Measurements from ENCODE around the gene NSMF.

Gene NSMF

DNA sequence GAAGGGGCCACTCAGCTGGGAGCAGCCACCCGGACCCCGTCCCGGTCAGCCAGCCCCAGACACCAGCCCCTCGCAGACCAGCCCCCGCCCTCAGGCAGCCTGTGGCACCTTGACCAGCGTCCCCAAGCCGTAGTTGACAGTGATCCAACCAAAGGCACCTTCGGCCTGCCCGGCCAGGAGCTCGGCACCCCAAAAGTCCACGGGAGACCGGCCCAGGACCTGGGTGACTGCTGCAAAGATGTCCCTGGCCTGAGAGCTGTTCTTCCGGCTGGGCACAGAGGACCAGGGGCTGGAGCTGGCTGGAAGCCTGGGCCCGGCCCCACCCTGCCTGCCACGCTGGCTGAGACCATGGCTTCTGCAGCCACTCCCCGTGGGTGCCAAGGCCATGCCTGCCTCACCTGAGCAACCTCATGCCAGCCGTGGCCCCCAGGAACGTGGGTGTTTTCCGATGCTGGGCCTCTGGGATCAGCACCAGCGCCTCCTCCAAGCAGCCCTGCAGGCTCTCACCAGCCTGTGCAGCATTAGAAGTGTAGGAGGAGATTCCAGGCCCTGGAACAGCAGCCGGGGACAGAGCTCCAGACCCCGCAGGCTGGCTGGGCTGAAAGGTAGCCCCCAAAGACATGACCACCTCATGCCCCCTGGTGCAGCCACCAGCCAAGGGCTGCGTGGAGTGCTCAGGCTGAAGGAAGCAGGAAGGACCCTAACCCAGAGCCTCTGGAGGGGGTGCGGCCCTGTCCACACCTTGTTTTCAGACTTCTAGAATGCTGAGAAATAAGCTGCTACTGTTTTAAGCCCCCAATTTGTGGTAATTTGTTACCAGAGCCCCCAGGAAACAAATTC is 22.2 kb downstream of the NSMF start:
- Histone ChIP-seq H3K27me3 (ENCODE audit: control insufficient read depth in 2 of 2, insufficient read depth in 2 of 2, low read length in 2 of 2) (no peaks in the 10 kb centered on the region), H3K4me1 (ENCODE audit: control insufficient read depth in 2 of 2, insufficient read depth in 2 of 2, low read length in 2 of 2) (peaks cover 24 to 36% of the 10 kb centered on the region in 2 donors), H3K36me3 (ENCODE audit: control insufficient read depth in 2 of 2, insufficient read depth in 2 of 2, low read length in 2 of 2) (no peaks in the 10 kb centered on the region), H3K9me3 (ENCODE audit: control insufficient read depth in 2 of 2, low read length in 2 of 2) (no peaks in the 10 kb centered on the region), H3K4me3 (ENCODE audit: low read length in 2 of 2) (peak overlapping the region in 1 of 2 donors; percentile 53), H3K9ac (ENCODE audit: low read depth in 1 of 2, low read length in 2 of 2) (peak overlapping the region in 1 of 2 donors; percentile 77), H3K27ac (ENCODE audit: low read depth in 2 of 2, low read length in 2 of 2) (peak overlapping the region; percentile 56 to 74)

DNA sequence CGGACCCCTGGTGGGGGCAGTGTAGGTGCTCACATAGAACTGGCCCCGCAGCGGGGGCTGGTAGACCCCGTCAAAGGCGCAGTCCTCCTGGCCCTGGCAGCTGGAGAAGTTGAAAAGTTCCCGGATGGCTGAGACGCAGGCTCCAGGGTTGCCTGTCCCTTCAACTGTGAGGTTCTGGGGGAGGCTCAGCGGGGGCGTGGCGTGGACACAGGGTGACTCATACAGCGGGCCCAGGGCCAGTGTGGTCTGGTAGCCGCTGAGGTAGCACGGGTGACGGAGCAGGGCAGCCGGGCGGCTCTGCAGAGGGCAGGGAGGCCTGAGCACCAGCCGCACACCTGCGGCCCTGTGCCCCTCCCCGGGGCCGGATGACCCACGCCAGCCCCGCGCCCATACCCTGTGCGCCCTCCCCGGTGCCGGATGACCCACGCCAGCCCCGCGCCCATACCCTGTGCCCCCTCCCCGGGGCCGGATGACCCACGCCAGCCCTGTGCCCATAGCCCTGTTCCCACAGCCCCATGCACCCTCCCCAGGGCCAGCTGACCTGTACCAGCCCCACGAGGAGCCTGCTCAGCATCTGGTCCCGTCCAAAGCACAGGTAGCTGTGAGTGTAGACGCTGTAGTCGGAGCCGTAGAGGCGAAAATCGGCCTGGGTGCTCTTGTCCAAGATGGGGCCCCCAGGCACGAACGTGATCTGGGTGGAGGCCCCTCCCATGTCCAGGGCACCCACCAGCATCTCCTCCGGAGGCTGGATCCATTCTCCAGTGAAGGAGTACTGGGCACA is 23.0 kb downstream of the NSMF start:
- Histone ChIP-seq H3K27me3 (ENCODE audit: control insufficient read depth in 2 of 2, insufficient read depth in 2 of 2, low read length in 2 of 2) (no peaks in the 10 kb centered on the region), H3K27ac (ENCODE audit: low read depth in 2 of 2, low read length in 2 of 2) (peak overlapping the region; percentile 56 to 74), H3K4me1 (ENCODE audit: control insufficient read depth in 2 of 2, insufficient read depth in 2 of 2, low read length in 2 of 2) (peaks cover 24 to 36% of the 10 kb centered on the region in 2 donors), H3K36me3 (ENCODE audit: control insufficient read depth in 2 of 2, insufficient read depth in 2 of 2, low read length in 2 of 2) (no peaks in the 10 kb centered on the region), H3K4me3 (ENCODE audit: low read length in 2 of 2) (peak overlapping the region; percentile 37 to 53), H3K9me3 (ENCODE audit: control insufficient read depth in 2 of 2, low read length in 2 of 2) (no peaks in the 10 kb centered on the region), H3K9ac (ENCODE audit: low read depth in 1 of 2, low read length in 2 of 2) (peak overlapping the region in 1 of 2 donors; percentile 77)

DNA sequence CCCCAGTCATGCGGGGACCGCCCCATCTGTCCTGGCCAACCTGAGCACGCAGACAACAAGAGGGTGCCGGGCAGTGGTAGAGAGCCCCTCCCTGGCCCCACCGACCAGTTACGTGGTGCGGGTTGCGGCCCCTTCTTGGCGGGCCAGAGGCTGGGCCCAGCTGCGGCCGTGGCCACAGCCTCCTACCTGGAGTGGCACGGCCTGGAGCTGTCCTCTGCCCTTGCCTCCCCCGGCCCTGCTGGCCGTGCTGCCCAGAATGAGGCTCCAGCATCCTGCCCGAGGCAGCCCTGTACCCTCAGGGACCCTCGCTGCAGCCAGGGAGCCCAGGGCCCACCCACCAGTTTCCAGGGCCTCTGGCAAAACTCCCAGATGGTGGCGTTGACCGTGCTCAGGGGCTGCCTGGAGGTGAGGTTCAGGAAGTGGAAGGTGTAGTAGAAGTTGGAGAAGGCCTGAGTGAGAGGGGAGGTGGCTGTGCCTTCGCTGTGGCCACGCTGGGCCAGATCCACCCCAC is 23.7 kb downstream of the NSMF start:
- Histone ChIP-seq H3K9ac (ENCODE audit: low read depth in 1 of 2, low read length in 2 of 2) (peak overlapping the region in 1 of 2 donors; percentile 77), H3K4me1 (ENCODE audit: control insufficient read depth in 2 of 2, insufficient read depth in 2 of 2, low read length in 2 of 2) (peaks cover 24 to 36% of the 10 kb centered on the region in 2 donors), H3K36me3 (ENCODE audit: control insufficient read depth in 2 of 2, insufficient read depth in 2 of 2, low read length in 2 of 2) (no peaks in the 10 kb centered on the region), H3K4me3 (ENCODE audit: low read length in 2 of 2) (no peak overlapping the region), H3K27ac (ENCODE audit: low read depth in 2 of 2, low read length in 2 of 2) (peak overlapping the region; percentile 56 to 74), H3K27me3 (ENCODE audit: control insufficient read depth in 2 of 2, insufficient read depth in 2 of 2, low read length in 2 of 2) (no peaks in the 10 kb centered on the region), H3K9me3 (ENCODE audit: control insufficient read depth in 2 of 2, low read length in 2 of 2) (no peaks in the 10 kb centered on the region)

DNA sequence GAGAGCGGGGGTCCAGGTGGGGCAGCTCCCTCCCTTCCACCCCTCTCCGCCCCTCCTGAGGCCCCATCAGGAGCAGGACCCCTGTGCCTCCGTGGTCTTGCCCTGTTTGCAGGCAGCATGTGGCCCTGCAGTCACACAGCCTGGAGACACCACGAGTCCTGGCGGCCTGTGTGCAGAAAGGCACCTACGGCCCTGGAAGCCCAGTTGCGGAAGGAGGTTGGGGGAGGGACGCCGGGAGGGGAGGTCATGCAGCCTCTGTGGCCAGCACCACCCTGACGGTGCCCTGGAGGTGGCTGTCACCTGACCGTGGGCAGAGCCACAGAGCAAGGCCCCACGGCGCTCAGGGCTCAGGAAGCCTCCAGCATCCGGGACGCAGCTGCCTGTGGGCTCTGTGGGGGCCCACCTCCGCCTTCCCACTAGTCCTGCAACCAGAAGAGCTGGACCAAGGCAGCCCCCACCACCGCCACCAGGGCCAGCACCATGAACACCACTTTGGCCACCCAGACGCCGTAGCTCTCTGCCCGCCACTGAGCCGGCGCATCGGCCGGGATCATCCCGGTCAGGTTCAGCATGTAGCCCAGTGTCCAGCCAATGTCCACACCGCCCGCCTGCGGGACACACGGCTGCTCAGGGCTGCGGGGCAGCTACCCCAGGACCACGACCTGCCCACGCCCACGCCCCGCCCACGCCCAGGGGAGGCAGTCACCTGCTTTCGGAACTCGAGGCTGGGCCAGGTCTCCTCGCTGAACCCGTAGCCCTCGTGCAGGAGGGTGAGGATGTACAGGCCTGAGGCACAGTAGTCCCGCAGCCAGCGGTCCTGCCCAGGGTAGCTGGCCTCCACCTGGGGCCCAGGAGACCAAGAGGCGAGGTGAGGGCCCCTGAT is 24.4 kb downstream of the NSMF start:
- Histone ChIP-seq H3K27me3 (ENCODE audit: control insufficient read depth in 2 of 2, insufficient read depth in 2 of 2, low read length in 2 of 2) (no peaks in the 10 kb centered on the region), H3K9ac (ENCODE audit: low read depth in 1 of 2, low read length in 2 of 2) (no peak overlapping the region), H3K4me1 (ENCODE audit: control insufficient read depth in 2 of 2, insufficient read depth in 2 of 2, low read length in 2 of 2) (peaks cover 24 to 41% of the 10 kb centered on the region in 2 donors), H3K36me3 (ENCODE audit: control insufficient read depth in 2 of 2, insufficient read depth in 2 of 2, low read length in 2 of 2) (no peaks in the 10 kb centered on the region), H3K27ac (ENCODE audit: low read depth in 2 of 2, low read length in 2 of 2) (no peak overlapping the region), H3K4me3 (ENCODE audit: low read length in 2 of 2) (no peak overlapping the region), H3K9me3 (ENCODE audit: control insufficient read depth in 2 of 2, low read length in 2 of 2) (no peaks in the 10 kb centered on the region)

DNA sequence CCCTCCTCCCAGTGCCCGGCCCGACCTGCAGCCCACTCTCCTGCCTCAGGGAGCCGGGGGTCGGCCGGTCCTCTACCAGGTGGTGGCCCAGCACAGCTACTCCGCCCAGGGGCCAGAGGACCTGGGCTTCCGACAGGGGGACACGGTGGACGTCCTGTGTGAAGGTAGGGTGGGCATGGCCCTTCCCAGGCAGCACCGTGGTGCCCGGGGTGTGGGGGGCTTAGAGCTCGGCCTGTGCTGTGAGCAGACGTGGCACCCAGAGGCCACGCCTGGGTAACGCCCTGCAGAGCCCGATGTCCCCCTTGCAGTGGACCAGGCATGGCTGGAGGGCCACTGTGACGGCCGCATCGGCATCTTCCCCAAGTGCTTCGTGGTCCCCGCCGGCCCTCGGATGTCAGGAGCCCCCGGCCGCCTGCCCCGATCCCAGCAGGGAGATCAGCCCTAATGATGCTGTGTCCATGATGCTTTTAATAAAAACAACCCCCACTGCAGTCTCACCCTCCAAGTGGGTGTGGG is 25.2 kb downstream of the NSMF start:
- no peak overlapping the region for H3K9ac ChIP-seq (ENCODE audit: low read depth in 1 of 2, low read length in 2 of 2)
- H3K36me3 ChIP-seq (ENCODE audit: control insufficient read depth in 2 of 2, insufficient read depth in 2 of 2, low read length in 2 of 2): no peaks in the 10 kb centered on the region
- H3K4me1 ChIP-seq (ENCODE audit: control insufficient read depth in 2 of 2, insufficient read depth in 2 of 2, low read length in 2 of 2): peaks cover 24 to 36% of the 10 kb centered on the region in 2 donors
- H3K4me3 ChIP-seq (ENCODE audit: low read length in 2 of 2): no peak overlapping the region
- H3K27me3 ChIP-seq (ENCODE audit: control insufficient read depth in 2 of 2, insufficient read depth in 2 of 2, low read length in 2 of 2): no peaks in the 10 kb centered on the region
- no peaks in the 10 kb centered on the region for H3K9me3 ChIP-seq (ENCODE audit: control insufficient read depth in 2 of 2, low read length in 2 of 2)
- H3K27ac ChIP-seq (ENCODE audit: low read depth in 2 of 2, low read length in 2 of 2): no peak overlapping the region

DNA sequence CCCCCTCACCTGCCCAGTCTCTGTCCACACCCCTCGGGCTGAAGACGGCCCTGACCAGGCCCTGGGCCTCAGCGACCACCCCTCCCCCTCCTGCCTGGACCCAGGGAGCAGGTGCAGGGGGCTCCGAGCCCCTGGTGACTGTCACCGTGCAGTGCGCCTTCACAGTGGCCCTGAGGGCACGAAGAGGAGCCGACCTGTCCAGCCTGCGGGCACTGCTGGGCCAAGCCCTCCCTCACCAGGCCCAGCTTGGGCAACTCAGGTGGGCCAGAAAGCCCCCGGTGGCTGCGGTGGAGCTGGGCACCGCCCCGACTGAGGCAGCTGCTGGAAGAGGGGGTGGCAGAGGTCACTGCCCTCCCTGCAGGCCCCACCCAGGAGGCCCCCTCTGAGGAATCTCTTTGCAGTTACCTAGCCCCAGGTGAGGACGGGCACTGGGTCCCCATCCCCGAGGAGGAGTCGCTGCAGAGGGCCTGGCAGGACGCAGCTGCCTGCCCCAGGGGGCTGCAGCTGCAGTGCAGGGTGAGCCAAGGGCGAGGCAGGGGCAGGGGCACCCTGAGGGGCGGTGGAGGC is 25.7 kb downstream of the NSMF start:
- Histone ChIP-seq H3K9ac (ENCODE audit: low read depth in 1 of 2, low read length in 2 of 2) (no peak overlapping the region), H3K36me3 (ENCODE audit: control insufficient read depth in 2 of 2, insufficient read depth in 2 of 2, low read length in 2 of 2) (no peaks in the 10 kb centered on the region), H3K27ac (ENCODE audit: low read depth in 2 of 2, low read length in 2 of 2) (no peak overlapping the region), H3K4me1 (ENCODE audit: control insufficient read depth in 2 of 2, insufficient read depth in 2 of 2, low read length in 2 of 2) (peaks cover 24 to 36% of the 10 kb centered on the region in 2 donors), H3K4me3 (ENCODE audit: low read length in 2 of 2) (no peak overlapping the region), H3K27me3 (ENCODE audit: control insufficient read depth in 2 of 2, insufficient read depth in 2 of 2, low read length in 2 of 2) (no peaks in the 10 kb centered on the region), H3K9me3 (ENCODE audit: control insufficient read depth in 2 of 2, low read length in 2 of 2) (no peaks in the 10 kb centered on the region)

DNA sequence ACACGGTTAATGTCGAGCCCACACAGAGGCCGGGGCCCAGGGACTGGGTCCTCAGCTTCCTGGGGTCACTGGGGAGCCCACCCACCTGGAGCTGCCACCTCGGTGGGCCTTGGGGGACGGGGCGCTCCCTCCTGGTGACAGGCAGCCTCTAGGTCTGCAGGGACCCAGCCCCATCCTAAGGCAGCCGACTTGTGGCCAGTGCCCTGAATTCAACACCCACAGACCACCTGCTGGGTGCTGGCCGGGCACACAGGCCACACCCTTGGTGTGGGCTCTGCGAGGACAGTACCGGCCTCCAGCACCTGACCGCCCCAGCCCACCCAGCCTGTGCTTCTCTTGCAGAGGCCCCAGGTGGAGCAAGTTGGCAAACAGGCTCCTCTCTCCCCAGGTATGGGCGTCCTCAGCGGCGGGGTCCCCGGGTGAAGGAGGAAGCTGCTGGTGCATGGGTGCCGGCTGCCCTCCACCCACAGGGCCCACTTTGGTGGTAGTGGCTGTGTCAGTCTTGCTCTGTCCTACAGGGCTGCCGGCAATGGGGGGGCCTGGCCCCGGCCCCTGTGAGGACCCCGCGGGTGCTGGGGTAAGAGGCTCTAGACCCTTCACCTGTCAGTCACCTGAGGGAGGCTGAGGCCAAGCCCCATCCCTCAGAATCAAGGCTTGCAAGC is 26.3 kb downstream of the NSMF start:
- Histone ChIP-seq H3K4me3 (ENCODE audit: low read length in 2 of 2) (no peak overlapping the region), H3K27ac (ENCODE audit: low read depth in 2 of 2, low read length in 2 of 2) (no peak overlapping the region), H3K9ac (ENCODE audit: low read depth in 1 of 2, low read length in 2 of 2) (no peak overlapping the region), H3K27me3 (ENCODE audit: control insufficient read depth in 2 of 2, insufficient read depth in 2 of 2, low read length in 2 of 2) (no peaks in the 10 kb centered on the region), H3K36me3 (ENCODE audit: control insufficient read depth in 2 of 2, insufficient read depth in 2 of 2, low read length in 2 of 2) (no peaks in the 10 kb centered on the region), H3K4me1 (ENCODE audit: control insufficient read depth in 2 of 2, insufficient read depth in 2 of 2, low read length in 2 of 2) (peaks cover 21 to 30% of the 10 kb centered on the region in 2 donors), H3K9me3 (ENCODE audit: control insufficient read depth in 2 of 2, low read length in 2 of 2) (no peaks in the 10 kb centered on the region)

DNA sequence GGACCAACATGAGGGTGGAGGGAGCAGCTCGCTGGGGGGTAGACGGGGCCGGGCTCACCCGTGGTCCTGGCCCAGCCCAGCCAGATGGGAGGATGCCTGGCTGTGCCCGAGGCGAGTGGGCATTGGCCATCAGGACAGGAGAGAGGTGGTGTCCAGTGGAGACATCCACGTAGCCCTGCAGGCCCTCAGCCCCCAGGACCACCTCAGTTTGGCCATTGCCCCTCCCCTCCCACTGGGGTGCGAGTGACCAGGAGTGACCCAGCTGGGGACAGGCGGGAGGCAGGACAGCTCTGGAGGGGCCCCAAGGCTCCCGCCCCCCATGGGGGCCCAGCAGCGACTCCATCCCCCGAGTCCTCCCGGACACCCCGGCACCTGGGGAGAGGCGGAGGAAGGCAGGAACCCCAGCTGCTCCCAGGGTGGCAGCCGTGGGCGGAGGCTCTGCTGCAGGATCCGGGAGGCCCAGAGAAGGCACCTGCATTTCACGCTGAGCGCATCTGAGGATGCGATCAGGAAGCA is 27.7 kb downstream of the NSMF start:
- Histone ChIP-seq H3K9me3 (ENCODE audit: control insufficient read depth in 2 of 2, low read length in 2 of 2) (no peaks in the 10 kb centered on the region), H3K27ac (ENCODE audit: low read depth in 2 of 2, low read length in 2 of 2) (no peak overlapping the region), H3K36me3 (ENCODE audit: control insufficient read depth in 2 of 2, insufficient read depth in 2 of 2, low read length in 2 of 2) (peaks cover 0 to 3% of the 10 kb centered on the region in 2 donors), H3K27me3 (ENCODE audit: control insufficient read depth in 2 of 2, insufficient read depth in 2 of 2, low read length in 2 of 2) (no peaks in the 10 kb centered on the region), H3K4me1 (ENCODE audit: control insufficient read depth in 2 of 2, insufficient read depth in 2 of 2, low read length in 2 of 2) (peaks cover 8 to 17% of the 10 kb centered on the region in 2 donors), H3K9ac (ENCODE audit: low read depth in 1 of 2, low read length in 2 of 2) (no peak overlapping the region), H3K4me3 (ENCODE audit: low read length in 2 of 2) (no peak overlapping the region)
